GM19397 (cell line): ENCODE data around the gene HINFP.
"Not testable (repeated sequence)": the region's sequence is repeated elsewhere in the genome, so short reads cannot be mapped to it uniquely, and the experiment has no call there.

Source experiments
- ATAC-seq: cut with Tn5 transposase; IDR thresholded peaks from one replicate; pipeline ENCODE4 v1.9.1; 2021; ENCODE audit warnings: mild to moderate bottlenecking, moderate library complexity; ENCODE audit not compliant: unreplicated experiment

HINFP gene

DNA sequence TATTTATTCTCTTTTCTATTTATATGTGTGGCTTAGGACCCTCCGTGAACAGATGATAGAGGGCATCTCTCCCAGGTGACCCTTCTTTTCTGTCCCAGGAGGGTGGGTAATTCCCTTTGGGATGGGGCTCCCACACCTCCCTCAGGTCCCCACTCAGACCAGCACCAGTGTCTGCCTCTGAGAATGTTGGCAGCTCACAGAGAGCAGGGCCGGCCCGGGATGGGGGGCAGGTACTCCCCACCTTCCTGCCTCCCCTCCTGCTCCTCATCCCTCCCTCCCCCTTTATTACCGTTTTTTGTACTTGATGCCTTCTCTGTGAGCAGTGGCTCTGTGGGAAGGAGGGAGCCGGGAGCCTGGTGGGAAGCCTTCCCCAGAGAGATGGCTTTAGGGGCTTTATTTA is 4.8 kb upstream of the HINFP start:
- ATAC-seq = no peak

DNA sequence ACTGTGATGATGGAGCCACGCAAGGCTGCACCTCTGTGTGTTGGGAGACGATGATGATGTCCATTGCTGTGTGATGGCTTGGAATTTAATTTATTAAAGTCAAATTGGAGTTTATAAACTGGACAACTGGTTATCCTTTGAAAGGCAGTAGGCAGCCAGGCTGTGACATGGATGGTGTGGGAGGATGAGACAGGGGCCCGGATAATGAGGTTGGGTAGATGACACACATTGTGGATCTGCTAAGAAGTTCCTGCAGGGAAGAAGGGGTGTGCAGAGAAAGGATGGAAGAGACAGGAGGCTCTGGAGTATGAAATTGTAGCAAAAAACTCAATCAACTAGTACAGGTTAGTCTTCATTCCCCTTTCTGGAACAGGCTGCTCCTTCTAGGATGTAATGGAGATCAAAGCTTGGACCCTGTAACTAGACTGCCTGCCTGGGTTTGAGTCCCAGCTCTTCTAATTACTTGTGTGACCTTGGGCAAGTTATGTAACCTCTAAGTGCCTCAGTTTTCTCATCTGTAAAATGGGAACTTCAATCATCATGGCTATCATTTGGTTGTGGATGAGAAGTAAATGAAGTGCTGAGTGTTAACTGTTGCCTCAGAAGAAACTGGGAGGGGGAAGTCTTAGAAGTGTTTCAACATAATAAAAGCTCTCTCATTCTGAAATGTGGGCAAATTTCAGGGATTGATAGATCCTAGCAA is 4.2 kb upstream of the HINFP start:
- ATAC-seq = no peak

DNA sequence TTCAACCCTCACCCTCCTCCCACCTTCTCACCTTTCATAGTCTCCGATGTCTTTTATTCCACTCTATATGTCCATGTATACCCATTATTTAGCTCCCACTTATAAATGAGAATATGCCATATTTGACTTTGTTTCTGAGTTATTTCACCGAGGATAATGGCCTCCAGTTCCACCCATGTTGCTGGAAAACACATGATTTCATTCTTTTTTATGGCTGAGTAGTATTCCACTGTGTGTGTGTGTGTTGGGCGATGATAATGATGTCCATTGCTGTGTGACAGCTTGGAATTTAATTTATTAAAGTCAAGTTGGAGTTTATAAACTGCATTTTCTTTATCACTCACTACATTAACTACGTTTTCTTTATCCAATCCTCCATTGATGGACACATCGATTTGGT is 3.2 kb upstream of the HINFP start:
- ATAC-seq = no peak

GRCh38 chr11:119118946-119119345 is 2.4 kb upstream of the HINFP start:
- no peak for ATAC-seq

- ATAC-seq = no peak
Measured at GRCh38 chr11:119120639-119121007, 757 bp upstream of the HINFP start.

DNA sequence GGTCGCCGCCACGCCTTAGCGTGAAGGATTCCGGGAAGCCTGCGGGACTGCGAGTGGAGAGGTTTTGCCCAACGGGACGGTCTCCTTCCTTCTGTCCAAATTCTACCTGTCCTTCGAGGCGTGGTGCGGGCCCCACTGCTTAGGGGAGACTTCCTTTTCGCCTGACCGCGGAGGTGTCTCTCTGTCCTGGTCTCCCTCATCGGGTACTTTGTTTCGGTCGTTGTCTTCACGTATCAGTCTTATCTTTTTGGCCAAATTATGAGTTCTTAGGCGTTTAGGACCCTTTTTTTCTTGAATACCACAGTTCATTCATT is 388 bp downstream of the HINFP start:
- ATAC-seq = no peak

DNA sequence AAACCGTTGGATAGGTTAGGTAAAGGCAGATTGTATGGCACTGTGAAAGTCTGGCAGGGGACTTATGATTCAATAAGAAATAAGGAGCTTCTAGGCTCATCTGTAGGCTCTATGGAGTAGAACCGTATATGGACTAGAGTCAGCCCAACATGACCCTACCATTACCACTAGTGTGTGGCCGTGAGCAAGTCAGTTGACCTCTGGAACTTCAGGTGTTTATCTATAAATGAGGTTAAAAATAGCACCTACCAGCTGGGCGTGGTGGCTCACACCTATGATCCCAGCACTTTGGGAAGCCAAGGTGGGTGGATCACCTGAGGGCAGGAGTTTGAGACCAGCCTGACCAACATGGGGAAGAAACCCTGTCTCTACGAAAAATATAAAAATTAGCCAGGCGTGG is 4.4 kb downstream of the HINFP start:
- no peak for ATAC-seq

GRCh38 chr11:119126675-119127268 is 5.4 kb downstream of the HINFP start:
- ATAC-seq = no peak

GRCh38 chr11:119130662-119131061 is 9.3 kb downstream of the HINFP start:
- no peak for ATAC-seq

DNA sequence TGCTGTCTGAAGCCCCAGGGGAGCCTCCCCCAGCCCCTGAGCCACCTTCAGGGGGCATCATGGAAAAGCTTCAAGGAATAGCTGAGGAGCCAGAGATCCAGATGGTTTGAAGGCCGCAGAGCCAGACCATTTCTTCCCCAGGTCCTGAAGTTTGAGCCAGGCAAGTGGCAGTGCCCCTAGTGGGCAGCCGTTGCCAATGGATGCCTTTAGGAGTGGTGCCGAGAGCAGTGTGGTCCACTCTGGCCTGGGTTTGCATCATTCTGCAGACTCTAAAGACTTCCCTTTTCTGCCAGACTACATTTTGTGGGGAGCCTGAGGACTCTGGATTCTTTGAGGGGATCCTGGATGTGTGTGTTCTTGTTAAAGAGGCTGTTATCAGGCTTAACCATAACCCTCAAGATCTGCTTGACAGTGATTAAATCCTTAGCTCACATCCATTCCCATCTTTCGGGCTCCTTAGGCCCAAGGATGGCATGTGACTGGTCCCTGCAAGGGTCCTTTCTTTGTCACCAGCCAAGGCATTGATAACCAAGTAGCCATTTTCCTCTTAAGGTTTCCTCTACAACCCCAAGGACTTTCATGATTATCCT is 13.1 kb downstream of the HINFP start:
- no peak for ATAC-seq

GRCh38 chr11:119139276-119139675 is 17.9 kb downstream of the HINFP start:
- not testable (repeated sequence) for ATAC-seq

GRCh38 chr11:119144825-119145486 is 23.6 kb downstream of the HINFP start:
- no peak for ATAC-seq

- no peak for ATAC-seq
Measured at GRCh38 chr11:119145551-119145950, 24.2 kb downstream of the HINFP start.

DNA sequence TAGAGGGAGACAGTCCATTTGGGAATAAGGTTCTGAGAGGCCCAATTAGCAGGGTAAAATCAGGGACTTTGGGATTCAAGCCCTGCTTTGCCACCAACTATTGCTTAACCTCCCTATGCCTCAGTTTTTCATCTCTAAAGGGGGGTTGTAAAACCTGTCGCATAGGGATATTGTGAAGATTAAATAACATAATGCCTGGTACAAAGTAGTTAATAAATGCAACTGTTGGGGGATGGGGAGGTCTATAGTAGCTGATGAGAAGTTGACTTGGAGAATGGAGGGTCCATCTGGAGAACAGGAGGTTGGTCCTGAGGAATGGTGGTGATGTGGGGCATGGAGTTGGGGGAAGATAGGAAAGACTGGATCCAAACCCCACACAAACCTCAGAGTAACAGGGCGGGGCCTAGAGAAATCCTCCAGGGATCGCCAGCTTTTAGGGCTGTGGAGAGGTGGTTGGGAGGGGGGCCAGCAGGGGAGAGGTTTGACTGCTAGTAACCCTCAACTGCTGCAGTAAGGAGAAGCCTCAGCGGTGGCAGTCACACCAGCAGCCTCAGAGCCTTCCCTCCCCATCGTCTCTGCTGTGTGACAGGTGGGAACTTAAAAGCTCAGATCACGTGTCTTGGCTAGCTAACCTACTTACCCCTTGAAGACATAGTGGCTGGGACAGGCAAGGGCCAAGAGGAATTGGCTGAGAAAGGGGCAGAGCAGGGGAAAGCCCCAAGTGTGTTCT is 26.4 kb downstream of the HINFP start:
- ATAC-seq = no peak

DNA sequence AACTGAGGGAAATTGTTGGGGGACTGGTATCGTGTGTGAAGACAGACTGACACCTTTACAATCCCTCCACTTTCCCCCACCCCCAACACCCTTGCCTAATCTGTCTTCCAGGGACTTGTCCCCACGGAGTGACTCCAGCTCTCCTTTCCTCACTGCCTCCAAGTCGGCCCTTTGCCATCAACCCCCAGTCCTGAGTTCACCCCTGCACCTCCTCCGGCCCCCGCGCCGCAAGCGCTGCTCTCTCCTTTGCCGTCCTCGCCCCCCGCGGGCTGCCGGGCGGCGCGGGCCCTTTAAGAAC is 27.3 kb downstream of the HINFP start:
- no peak for ATAC-seq

DNA sequence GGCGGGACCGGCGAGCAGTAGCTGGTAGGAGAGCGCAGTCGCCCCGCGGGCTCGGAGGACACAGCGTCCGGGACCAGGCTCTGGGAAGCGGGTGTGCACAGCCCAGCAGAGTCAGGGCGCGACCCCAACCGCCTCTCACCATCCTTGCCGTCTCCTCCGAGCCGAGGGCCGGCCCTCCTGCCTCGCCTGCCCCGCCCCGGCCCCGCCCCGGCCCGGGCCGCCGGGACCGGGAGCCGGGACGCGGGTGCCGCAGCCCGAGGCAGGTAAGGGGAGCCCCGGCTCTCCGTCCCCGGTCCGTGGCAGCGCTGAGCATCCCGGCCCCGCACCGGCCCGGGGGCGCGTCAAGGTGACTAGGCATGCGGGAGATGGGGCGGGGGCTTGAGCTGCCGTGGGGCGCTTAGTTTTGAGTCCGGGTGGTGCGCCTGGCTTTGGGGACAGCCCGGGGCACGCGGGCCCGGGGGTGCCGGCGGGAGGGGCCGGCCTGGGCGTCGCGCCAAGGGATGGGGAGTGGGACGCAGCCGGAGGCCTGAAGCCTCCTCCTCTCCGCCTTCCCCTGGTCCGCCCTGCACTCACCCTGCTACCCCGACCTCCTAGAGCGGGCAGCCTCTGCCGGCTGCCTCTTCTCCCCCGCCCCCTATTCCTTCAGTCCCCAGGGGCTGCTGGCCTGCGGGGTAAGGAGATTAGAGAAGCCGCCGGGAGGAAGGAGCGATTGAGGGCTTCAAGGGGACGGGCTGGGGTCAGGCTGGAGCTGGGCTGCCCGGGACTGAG is 27.8 kb downstream of the HINFP start, which contains the start of gene ABCG4:
Gene ABCG4 (plus strand): TSS at position 35 of the 768 bp plus-strand sequence. CDS start 914 bp downstream, outside the sequence.
- no peak for ATAC-seq

GRCh38 chr11:119149786-119150275 is 28.5 kb downstream of the HINFP start:
- no peak for ATAC-seq

DNA sequence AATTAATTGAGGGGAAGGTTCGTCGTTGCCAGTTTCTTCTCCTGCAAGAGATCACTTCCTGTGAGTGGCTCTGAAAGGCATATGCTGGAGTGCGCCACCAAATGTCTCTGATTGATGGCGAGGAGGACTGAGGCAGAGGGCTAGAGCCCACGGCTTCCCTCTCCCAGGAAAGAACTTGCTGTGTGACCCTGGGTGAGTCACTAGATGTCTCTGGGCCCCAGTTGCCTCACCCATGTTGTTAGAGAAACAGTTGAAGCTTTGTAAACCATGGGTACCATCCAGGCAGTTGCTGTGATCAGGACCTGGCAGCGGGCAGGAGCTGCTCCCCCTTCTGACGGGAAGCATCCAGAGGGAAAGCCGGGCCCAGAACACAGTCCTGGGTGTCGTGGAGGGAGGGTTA is 30.7 kb downstream of the HINFP start:
- no peak for ATAC-seq

- ATAC-seq = no peak
Measured at GRCh38 chr11:119152604-119153003, 31.2 kb downstream of the HINFP start.

- ATAC-seq = no peak
Measured at GRCh38 chr11:119153049-119153818, 31.9 kb downstream of the HINFP start.
